ENCODE measurements around the gene SPINK7. TPM values are rescaled to one million over a fixed set of nuclear protein-coding genes. Genes with fewer than 3 reads are reported as not detected.
"Not testable (repeated sequence)": the region's sequence is repeated elsewhere in the genome, so short reads cannot be mapped to it uniquely, and the experiment has no call there.

SPINK7 gene
- total RNA-seq, 2 experiments from 2014 or later: not detected

- Mint-ChIP-seq H3K4me1 (ENCODE audit: low read depth) (no peaks in the 10 kb centered on the region), H3K36me3 (ENCODE audit: low read depth) (no peaks in the 10 kb centered on the region), H3K9me3 (peaks cover 3% of the 10 kb centered on the region), H3K4me3 (no peak overlapping the region), H3K27me3 (peaks cover 6% of the 10 kb centered on the region), H3K27ac (no peak overlapping the region)
- ATAC-seq (ENCODE audit: poor library complexity) (no peak), DNase-seq (no peak)
- Histone ChIP-seq H3K4me3 (ENCODE audit: low read length) (no peak overlapping the region), H3K36me3 (ENCODE audit: insufficient read depth, low read length) (no peaks in the 10 kb centered on the region), H3K4me1 (ENCODE audit: insufficient read depth, low read length) (no peaks in the 10 kb centered on the region), H3K27ac (ENCODE audit: low read depth in 1 of 2, low read length in 2 of 2) (no peak overlapping the region), H3K27me3 (ENCODE audit: control insufficient read depth in 1 of 2, insufficient read depth in 2 of 2, low read length in 2 of 2) (no peaks in the 10 kb centered on the region), H3K9me3 (ENCODE audit: control insufficient read depth in 1 of 2, insufficient read depth in 1 of 2, low read length in 2 of 2) (peaks cover 0 to 7% of the 10 kb centered on the region in 2 experiments)
- TF ChIP-seq CTCF (IDR thresholded peaks at IDR 0.05): no peak
- CTCF ChIA-PET: no interaction called here
- POLR2A ChIA-PET: no interaction called here
- intact Hi-C loops (cut with DNase I, micrococcal nuclease): no loop called here
Measured at GRCh38 chr5:148311484-148311883, 739 bp upstream of the SPINK7 start.

GRCh38 chr5:148314187-148314586, 2.0 kb downstream of the SPINK7 start:
- CTCF ChIA-PET: no interaction called here
- ATAC-seq (ENCODE audit: poor library complexity): no peak
- no peak for TF ChIP-seq CTCF (IDR thresholded peaks at IDR 0.05)
- H3K27me3 Mint-ChIP-seq: peaks cover 6% of the 10 kb centered on the region
- no peak overlapping the region for H3K27ac ChIP-seq (ENCODE audit: low read depth in 1 of 2, low read length in 2 of 2)
- peak in 1 of 14 experiments; percentile 7 for DNase-seq
- no peak overlapping the region for H3K4me3 Mint-ChIP-seq
- POLR2A ChIA-PET: no interaction called here
- H3K36me3 ChIP-seq (ENCODE audit: insufficient read depth, low read length): no peaks in the 10 kb centered on the region
- no peaks in the 10 kb centered on the region for H3K4me1 ChIP-seq (ENCODE audit: insufficient read depth, low read length)
- H3K9me3 Mint-ChIP-seq: peaks cover 3% of the 10 kb centered on the region
- H3K4me1 Mint-ChIP-seq (ENCODE audit: low read depth): no peaks in the 10 kb centered on the region
- no peaks in the 10 kb centered on the region for H3K36me3 Mint-ChIP-seq (ENCODE audit: low read depth)
- no peak overlapping the region for H3K4me3 ChIP-seq (ENCODE audit: low read length)
- H3K27ac Mint-ChIP-seq: no peak overlapping the region
- peaks cover 0 to 3% of the 10 kb centered on the region in 2 experiments for H3K9me3 ChIP-seq (ENCODE audit: control insufficient read depth in 1 of 2, insufficient read depth in 1 of 2, low read length in 2 of 2)
- H3K27me3 ChIP-seq (ENCODE audit: control insufficient read depth in 1 of 2, insufficient read depth in 2 of 2, low read length in 2 of 2): no peaks in the 10 kb centered on the region
- intact Hi-C loops (cut with DNase I, micrococcal nuclease): no loop called here

- H3K9me3 ChIP-seq (ENCODE audit: control insufficient read depth in 1 of 2, insufficient read depth in 1 of 2, low read length in 2 of 2): no peaks in the 10 kb centered on the region
Measured at GRCh38 chr5:148314731-148315130, 2.5 kb downstream of the SPINK7 start.

GRCh38 chr5:148320011-148320963, 8.1 kb downstream of the SPINK7 start:
- POLR2A ChIA-PET; intact Hi-C loops (cut with DNase I, micrococcal nuclease); H3K4me1 Mint-ChIP-seq (ENCODE audit: low read depth); H3K27ac ChIP-seq (ENCODE audit: low read depth in 1 of 2, low read length in 2 of 2); H3K4me1 ChIP-seq (ENCODE audit: insufficient read depth, low read length); H3K36me3 Mint-ChIP-seq (ENCODE audit: low read depth); CTCF ChIA-PET; H3K27me3 Mint-ChIP-seq; H3K36me3 ChIP-seq (ENCODE audit: insufficient read depth, low read length); H3K9me3 Mint-ChIP-seq; H3K9me3 ChIP-seq (ENCODE audit: control insufficient read depth in 1 of 2, insufficient read depth in 1 of 2, low read length in 2 of 2); H3K27me3 ChIP-seq (ENCODE audit: control insufficient read depth in 1 of 2, insufficient read depth in 2 of 2, low read length in 2 of 2): not testable (repeated sequence)
- Mint-ChIP-seq H3K4me3 (peak overlapping the region; percentile 80), H3K27ac (peak overlapping the region; percentile 80)
- ATAC-seq (ENCODE audit: poor library complexity): peak; percentile 29
- H3K4me3 ChIP-seq (ENCODE audit: low read length): peak overlapping the region; percentile 41
- DNase-seq: peak in 8 of 14 experiments; percentile 1 to 43 (median 14)

More at GRCh38 chr5:148314731-148315130, 2.5 kb downstream of the SPINK7 start:
- Histone ChIP-seq H3K4me1 (ENCODE audit: insufficient read depth, low read length) (no peaks in the 10 kb centered on the region), H3K36me3 (ENCODE audit: insufficient read depth, low read length) (no peaks in the 10 kb centered on the region), H3K27me3 (ENCODE audit: control insufficient read depth in 1 of 2, insufficient read depth in 2 of 2, low read length in 2 of 2) (no peaks in the 10 kb centered on the region), H3K4me3 (ENCODE audit: low read length) (no peak overlapping the region), H3K27ac (ENCODE audit: low read depth in 1 of 2, low read length in 2 of 2) (no peak overlapping the region)
- H3K36me3 Mint-ChIP-seq (ENCODE audit: low read depth): no peaks in the 10 kb centered on the region
- H3K4me1 Mint-ChIP-seq (ENCODE audit: low read depth): no peaks in the 10 kb centered on the region
- ChIA-PET CTCF (no interaction called here), POLR2A (no interaction called here)
- ATAC-seq (ENCODE audit: poor library complexity): no peak
- no peak for TF ChIP-seq CTCF (IDR thresholded peaks at IDR 0.05)
- no peaks in the 10 kb centered on the region for H3K9me3 Mint-ChIP-seq
- intact Hi-C loops (cut with DNase I, micrococcal nuclease): no loop called here
- H3K27ac Mint-ChIP-seq: no peak overlapping the region
- no peak overlapping the region for H3K4me3 Mint-ChIP-seq
- H3K27me3 Mint-ChIP-seq: peaks cover 6% of the 10 kb centered on the region
- no peak for DNase-seq

Measured in CD4-positive, alpha-beta T cell (primary cell).